Endodermal cell (in vitro differentiated cells): Measurements from ENCODE around the gene FXYD3. TPM values are rescaled to one million over a fixed set of nuclear protein-coding genes. Genes with fewer than 3 reads are reported as not detected.

Experiments used
- DNase-seq: peaks from one replicate; pipeline ENCODE4 v3.0.0-alpha.2; 2017
- H3K27ac ChIP-seq: 2 replicates; pipeline ENCODE4 v1.5.1; 2013; ENCODE audit warnings: mild to moderate bottlenecking, low read depth, low read length, moderate library complexity
- H3K27me3 ChIP-seq: 2 replicates; pipeline ENCODE4 v1.6.1; 2013; ENCODE audit warnings: mild to moderate bottlenecking, low read length, moderate library complexity; ENCODE audit not compliant: insufficient read depth, control insufficient read depth, poor library complexity, severe bottlenecking
- H3K36me3 ChIP-seq: 2 replicates; pipeline ENCODE4 v1.7.0; 2013; ENCODE audit warnings: mild to moderate bottlenecking, low read length, moderate library complexity; ENCODE audit not compliant: control insufficient read depth, insufficient read depth
- H3K4me1 ChIP-seq: one replicate; pipeline ENCODE4 v1.7.0; 2013; ENCODE audit warnings: low read length; ENCODE audit not compliant: control insufficient read depth, insufficient read depth
- H3K4me3 ChIP-seq: 2 replicates; pipeline ENCODE4 v1.5.1; 2013; ENCODE audit warnings: mild to moderate bottlenecking, low read length, moderate library complexity
- H3K9ac ChIP-seq: 2 replicates; pipeline ENCODE4 v1.6.1; 2013; ENCODE audit warnings: mild to moderate bottlenecking, low read length, moderate library complexity; ENCODE audit not compliant: poor library complexity, severe bottlenecking; ENCODE audit errors: extremely low read depth
- H3K9me3 ChIP-seq: 2 replicates; pipeline ENCODE4 v1.6.1; 2013; ENCODE audit warnings: mild to moderate bottlenecking, low read length, moderate library complexity; ENCODE audit not compliant: control insufficient read depth
- H3K27ac Mint-ChIP-seq: 2 replicates; pipeline ENCODE4 v1.8.0; 2020; ENCODE audit warnings: mixed read lengths
- H3K27me3 Mint-ChIP-seq: 2 replicates; pipeline ENCODE4 v1.8.0; 2021; ENCODE audit warnings: mild to moderate bottlenecking, mixed read lengths; ENCODE audit not compliant: insufficient read depth
- H3K36me3 Mint-ChIP-seq: 2 replicates; pipeline ENCODE4 v1.8.0; 2020; ENCODE audit warnings: low read depth, mixed read lengths
- H3K4me1 Mint-ChIP-seq: 2 replicates; pipeline ENCODE4 v1.8.0; 2020; ENCODE audit warnings: mixed read lengths
- H3K4me3 Mint-ChIP-seq: 2 replicates; pipeline ENCODE4 v1.8.0; 2020; ENCODE audit warnings: mild to moderate bottlenecking, moderate library complexity, mixed read lengths
- H3K9me3 Mint-ChIP-seq: 2 replicates; pipeline ENCODE4 v1.8.0; 2020; ENCODE audit warnings: mild to moderate bottlenecking, mixed read lengths
- CTCF ChIP-seq: fragments of 200-600 bp; sonication (generic); conservative IDR thresholded peaks from 2 replicates; pipeline ENCODE4 v1.5.0; 2021; ENCODE audit warnings: antibody characterized with exemption, mild to moderate bottlenecking
- WGBS, 2 experiments: methylation state at CpG; one replicate each; pipeline versions ENCODE4 v1.1.5 to v1.1.7; 2013; ENCODE audit warnings: missing lambda C conversion rate in 2 of 2, mixed read lengths in 1 of 2; ENCODE audit not compliant: insufficient coverage in 1 of 2, insufficient read length in 1 of 2; 5-methylcytosine and 5-hydroxymethylcytosine counted together
- total RNA-seq, 2 donors: library from RNA; stranded (reverse); fragmentation: NEBNext Ultra II Directional in 1 of 2; extraction: Animal tissue kit (Norgen Biotek cat#: 25700) in 1 of 2; gene quantifications; 2 replicates in 1 of 2; 3 replicates in 1 of 2; pipeline ENCODE4 v1.2.1, GENCODE V29; 2021

FXYD3 gene
- total RNA-seq, 2 donors from 2014 or later = not detected

DNA sequence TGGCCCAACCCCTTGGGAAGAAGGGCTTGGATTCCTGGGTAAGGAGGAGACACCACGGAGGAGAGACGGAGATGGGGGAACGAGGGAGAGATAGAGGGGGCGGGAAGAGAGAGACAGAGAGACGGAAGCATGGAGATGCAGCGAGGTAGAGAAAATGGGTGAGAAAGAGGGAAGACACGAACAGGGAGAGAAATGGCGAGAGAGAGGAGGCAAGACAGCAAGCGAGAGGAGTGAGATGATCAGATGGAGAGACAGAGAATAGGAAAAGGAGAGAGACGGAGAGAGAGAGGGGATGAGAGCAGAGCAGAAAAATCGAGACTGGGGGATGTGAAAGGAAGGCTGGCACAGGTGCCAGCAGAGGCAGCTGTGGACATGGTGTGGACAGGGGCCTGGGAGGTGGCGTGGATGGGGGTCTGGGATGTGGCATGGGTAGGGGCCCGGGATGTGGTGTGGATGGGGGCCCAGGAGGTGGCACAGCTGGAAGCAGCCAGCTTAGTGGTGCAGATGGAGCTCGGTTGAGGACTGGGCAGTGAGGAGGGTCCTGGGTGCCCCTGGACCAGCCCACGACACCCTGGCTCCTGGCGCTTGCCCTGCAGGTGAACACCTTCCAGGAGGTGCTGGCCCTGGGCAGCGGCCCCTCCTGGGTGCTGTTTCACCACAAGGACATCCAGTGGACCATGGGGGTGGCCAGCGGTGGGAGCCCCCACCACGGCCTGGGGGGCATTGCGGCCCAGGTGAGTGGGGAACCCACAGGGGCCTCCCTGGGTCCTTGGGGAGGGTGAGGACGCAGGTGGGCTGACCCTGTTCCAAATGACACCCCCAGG is 40.2 kb upstream of the FXYD3 start:
- WGBS, 2 experiments = 91 to 93% methylated on average over 16 to 21 of the region's 21 CpGs

GRCh38 chr19:35076026-35076370 is 39.6 kb upstream of the FXYD3 start:
- Histone ChIP-seq H3K9me3 (no peaks in the 10 kb centered on the region), H3K4me1 (no peaks in the 10 kb centered on the region), H3K27ac (no peak overlapping the region), H3K9ac (no peak overlapping the region), H3K27me3 (no peaks in the 10 kb centered on the region), H3K4me3 (no peak overlapping the region), H3K36me3 (no peaks in the 10 kb centered on the region)
- Mint-ChIP-seq H3K4me3 (no peak overlapping the region), H3K27me3 (no peaks in the 10 kb centered on the region), H3K27ac (no peak overlapping the region), H3K4me1 (no peaks in the 10 kb centered on the region), H3K36me3 (no peaks in the 10 kb centered on the region), H3K9me3 (no peaks in the 10 kb centered on the region)
- DNase-seq = no peak
- 86 to 90% methylated on average over 5 to 6 of the region's 6 CpGs for WGBS, 2 experiments
- TF ChIP-seq CTCF = no peak

More for the DNA sequence above, 40.2 kb upstream of the FXYD3 start:
- no peaks in the 10 kb centered on the region for H3K36me3 Mint-ChIP-seq
- H3K4me1 ChIP-seq = no peaks in the 10 kb centered on the region
- H3K27ac Mint-ChIP-seq = no peak overlapping the region
- H3K4me3 Mint-ChIP-seq = no peak overlapping the region
- no peaks in the 10 kb centered on the region for H3K36me3 ChIP-seq
- TF ChIP-seq CTCF = no peak
- H3K27ac ChIP-seq = no peak overlapping the region
- no peak overlapping the region for H3K9ac ChIP-seq
- no peaks in the 10 kb centered on the region for H3K4me1 Mint-ChIP-seq
- no peaks in the 10 kb centered on the region for H3K27me3 ChIP-seq
- H3K27me3 Mint-ChIP-seq = no peaks in the 10 kb centered on the region
- peaks cover 4% of the 10 kb centered on the region for H3K9me3 ChIP-seq
- H3K9me3 Mint-ChIP-seq = peaks cover 3% of the 10 kb centered on the region
- no peak overlapping the region for H3K4me3 ChIP-seq
- no peak for DNase-seq

DNA sequence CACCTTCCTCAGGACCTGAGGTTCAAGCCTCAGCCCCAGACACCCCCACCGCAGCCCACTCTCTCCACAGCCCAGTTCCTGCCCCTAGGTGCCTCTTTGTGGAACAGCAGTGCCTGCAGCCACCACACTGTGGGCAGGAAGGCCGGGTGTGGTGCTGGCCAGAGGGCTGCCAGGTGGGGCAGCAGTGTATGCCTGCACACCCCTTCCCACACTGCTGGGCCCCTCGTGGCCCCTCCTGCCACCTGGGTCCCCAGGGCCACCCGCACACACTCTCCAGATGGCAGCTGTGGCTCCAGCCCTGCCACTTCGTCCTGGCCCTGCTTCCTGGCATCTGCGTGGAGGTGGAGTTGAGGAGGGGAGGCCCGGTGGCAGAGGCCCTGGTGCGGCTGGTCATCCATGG is 39.0 kb upstream of the FXYD3 start:
- H3K27ac ChIP-seq = no peak overlapping the region
- no peak for TF ChIP-seq CTCF
- Mint-ChIP-seq H3K4me3 (no peak overlapping the region), H3K27me3 (no peaks in the 10 kb centered on the region), H3K4me1 (no peaks in the 10 kb centered on the region), H3K27ac (no peak overlapping the region), H3K9me3 (no peaks in the 10 kb centered on the region), H3K36me3 (no peaks in the 10 kb centered on the region)
- DNase-seq = no peak
- no peaks in the 10 kb centered on the region for H3K9me3 ChIP-seq
- H3K27me3 ChIP-seq = no peaks in the 10 kb centered on the region
- H3K4me3 ChIP-seq = no peak overlapping the region
- H3K4me1 ChIP-seq = no peaks in the 10 kb centered on the region
- H3K36me3 ChIP-seq = no peaks in the 10 kb centered on the region
- 85 to 92% methylated on average over 2 to 8 of the region's 8 CpGs for WGBS, 2 experiments
- H3K9ac ChIP-seq = no peak overlapping the region
